ENCODE measurements around the gene LARGE2.

Gene LARGE2

DNA sequence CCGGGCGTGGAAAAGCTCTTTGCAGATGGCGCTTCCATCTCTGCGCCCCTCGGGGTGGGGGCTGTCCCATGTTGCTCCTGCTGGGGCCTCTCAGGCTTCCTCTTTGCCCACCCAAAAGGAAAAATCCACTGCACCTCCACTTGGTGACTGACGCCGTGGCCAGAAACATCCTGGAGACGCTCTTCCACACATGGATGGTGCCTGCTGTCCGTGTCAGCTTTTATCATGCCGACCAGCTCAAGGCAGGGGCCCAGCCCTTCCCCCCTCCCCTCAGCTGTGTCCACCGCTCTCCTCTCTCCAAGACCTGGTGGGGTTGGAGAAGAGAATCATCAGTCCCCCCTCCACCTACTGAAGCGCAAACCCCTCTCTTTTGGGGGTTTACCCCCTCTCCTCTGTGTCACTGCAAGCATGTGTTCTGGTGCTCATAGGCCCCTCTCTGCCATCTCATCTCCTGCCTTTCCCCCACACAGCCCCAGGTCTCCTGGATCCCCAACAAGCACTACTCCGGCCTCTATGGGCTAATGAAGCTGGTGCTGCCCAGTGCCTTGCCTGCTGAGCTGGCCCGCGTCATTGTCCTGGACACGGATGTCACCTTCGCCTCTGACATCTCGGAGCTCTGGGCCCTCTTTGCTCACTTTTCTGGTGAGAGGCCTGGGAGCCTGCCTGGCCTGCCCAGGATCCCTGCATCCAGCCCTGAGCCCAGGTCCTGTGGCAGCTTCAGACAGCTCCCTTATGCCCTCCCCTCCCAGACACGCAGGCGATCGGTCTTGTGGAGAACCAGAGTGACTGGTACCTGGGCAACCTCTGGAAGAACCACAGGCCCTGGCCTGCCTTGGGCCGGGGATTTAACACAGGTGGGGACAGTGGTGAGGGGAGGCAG is 1.8 kb downstream of the LARGE2 start:
- no peak for DNase-seq (ENCODE audit: extremely low read depth, low read depth)
- no peak for TF ChIP-seq CTCF (IDR thresholded peaks at IDR 0.05; ENCODE audit: low read depth, low read length)

- no peak for TF ChIP-seq CTCF (IDR thresholded peaks at IDR 0.05; ENCODE audit: low read depth, low read length)
- DNase-seq (ENCODE audit: extremely low read depth, low read depth) = no peak
Observed at GRCh38 chr11:45924927-45925326, 2.5 kb downstream of the LARGE2 start.

- no peak for TF ChIP-seq CTCF (IDR thresholded peaks at IDR 0.05; ENCODE audit: low read depth, low read length)
- no peak for DNase-seq (ENCODE audit: extremely low read depth, low read depth)
Observed at GRCh38 chr11:45925550-45925949, 3.1 kb downstream of the LARGE2 start.

GRCh38 chr11:45926001-45926401 is 3.5 kb downstream of the LARGE2 start:
- no peak for TF ChIP-seq CTCF (IDR thresholded peaks at IDR 0.05; ENCODE audit: low read depth, low read length)
- no peak for DNase-seq (ENCODE audit: extremely low read depth, low read depth)

DNA sequence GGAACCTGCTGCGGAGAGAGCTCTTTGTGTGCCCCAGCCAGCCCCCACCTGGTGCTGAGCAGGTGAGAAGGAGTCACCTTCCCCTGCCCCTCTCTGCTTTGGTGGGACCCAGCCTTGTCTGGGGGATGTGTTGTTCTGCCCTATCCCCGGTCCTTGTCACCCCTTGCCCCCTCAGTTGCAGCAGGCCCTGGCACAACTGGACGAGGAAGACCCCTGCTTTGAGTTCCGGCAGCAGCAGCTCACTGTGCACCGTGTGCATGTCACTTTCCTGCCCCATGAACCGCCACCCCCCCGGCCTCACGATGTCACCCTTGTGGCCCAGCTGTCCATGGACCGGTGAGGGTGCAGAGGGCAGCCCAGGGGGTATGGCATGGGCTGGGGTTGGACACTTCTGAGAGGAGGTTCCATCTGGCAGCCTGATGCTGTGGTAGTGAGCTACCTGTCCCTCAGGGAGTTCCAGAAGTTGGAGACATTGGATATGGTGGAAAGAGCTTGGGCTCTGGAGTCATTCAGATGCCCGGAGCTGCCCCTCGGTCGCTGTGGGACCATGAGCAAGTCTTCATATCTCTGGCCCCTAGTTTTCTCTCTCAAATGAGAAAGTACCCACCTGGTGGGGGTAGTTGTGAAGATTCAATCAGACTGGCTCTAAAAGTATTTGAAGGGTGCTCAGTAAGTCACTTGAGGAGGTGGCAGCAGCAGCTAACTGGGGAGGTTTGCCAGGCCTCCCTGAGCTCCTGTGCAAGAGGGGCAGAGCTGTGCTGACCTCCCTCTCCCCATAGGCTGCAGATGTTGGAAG is 4.3 kb downstream of the LARGE2 start:
- TF ChIP-seq CTCF (IDR thresholded peaks at IDR 0.05; ENCODE audit: low read depth, low read length) = no peak
- no peak for DNase-seq (ENCODE audit: extremely low read depth, low read depth)

DNA sequence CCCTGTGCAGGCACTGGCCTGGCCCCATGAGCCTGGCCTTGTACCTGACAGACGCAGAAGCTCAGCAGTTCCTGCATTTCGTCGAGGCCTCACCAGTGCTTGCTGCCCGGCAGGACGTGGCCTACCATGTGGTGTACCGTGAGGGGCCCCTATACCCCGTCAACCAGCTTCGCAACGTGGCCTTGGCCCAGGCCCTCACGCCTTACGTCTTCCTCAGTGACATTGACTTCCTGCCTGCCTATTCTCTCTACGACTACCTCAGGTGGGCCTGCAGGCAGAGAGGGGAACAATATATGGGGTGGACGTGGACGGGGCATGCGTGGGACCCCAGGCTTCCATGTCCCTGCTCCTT is 4.9 kb downstream of the LARGE2 start:
- no peak for DNase-seq (ENCODE audit: extremely low read depth, low read depth)
- TF ChIP-seq CTCF (IDR thresholded peaks at IDR 0.05; ENCODE audit: low read depth, low read length) = no peak
